ENCODE data around the gene SDCBP2. TPM values are rescaled to one million over a fixed set of nuclear protein-coding genes. Genes with fewer than 3 reads are reported as not detected.

The SDCBP2 gene
- total and polyA plus RNA-seq, 7 experiments from 2014 or later, result 1.0 to 3.6 (median 1.4) TPM

- H3K4me3 Mint-ChIP-seq, result peak overlapping the region in 1 of 10 donors; percentile 12
- H3K4me1 Mint-ChIP-seq, result peaks cover 0 to 19% (median 0%) of the 10 kb centered on the region in 7 donors
- Histone ChIP-seq H3K36me3 (ENCODE audit: control insufficient read depth in 2 of 3, insufficient read depth in 3 of 3, low read length in 3 of 3) (peaks cover 0 to 3% (median 0%) of the 10 kb centered on the region in 3 experiments), H3K27ac (ENCODE audit: low read depth, low read length) (peak overlapping the region; percentile 97), H3K4me3 (ENCODE audit: low read length) (no peak overlapping the region), H3K27me3 (ENCODE audit: control insufficient read depth in 2 of 2, insufficient read depth in 2 of 2, low read length in 2 of 2) (no peaks in the 10 kb centered on the region), H3K4me1 (ENCODE audit: control insufficient read depth in 2 of 2, insufficient read depth in 2 of 2, low read length in 2 of 2) (peaks cover 18 to 21% of the 10 kb centered on the region in 2 donors), H3K9me3 (ENCODE audit: control insufficient read depth in 2 of 3, low read length in 3 of 3) (no peaks in the 10 kb centered on the region)
- ChIA-PET POLR2A (no interaction called here), CTCF (no interaction called here)
- DNase-seq, result peak in 1 of 9 donors; percentile 15
- no peak for ATAC-seq
- H3K36me3 Mint-ChIP-seq, result peaks cover 0 to 10% (median 0%) of the 10 kb centered on the region in 5 donors
- H3K27ac Mint-ChIP-seq, result peak overlapping the region in 3 of 9 donors; percentile 28 to 73 (median 68)
- no peaks in the 10 kb centered on the region for H3K27me3 Mint-ChIP-seq
- intact Hi-C loops (cut with micrococcal nuclease), result loop anchor here in 1 of 2 donors (2.0 kb wide), 1 partner anchor 57 kb away; the partner anchor contains the start of gene SNPH
- H3K9me3 Mint-ChIP-seq, result peaks cover 0 to 4% (median 0%) of the 10 kb centered on the region in 11 donors
Measured at GRCh38 chr20:1323830-1324597, 4.9 kb downstream of the SDCBP2 start.

- H3K4me3 ChIP-seq (ENCODE audit: low read length), result no peak overlapping the region
- H3K4me1 Mint-ChIP-seq, result peaks cover 0 to 13% (median 0%) of the 10 kb centered on the region in 7 donors
- H3K27me3 ChIP-seq (ENCODE audit: control insufficient read depth in 2 of 2, insufficient read depth in 2 of 2, low read length in 2 of 2), result no peaks in the 10 kb centered on the region
- H3K4me1 ChIP-seq (ENCODE audit: control insufficient read depth in 2 of 2, insufficient read depth in 2 of 2, low read length in 2 of 2), result peaks cover 18 to 21% of the 10 kb centered on the region in 2 donors
- intact Hi-C loops (cut with micrococcal nuclease), result no loop called here
- peak overlapping the region in 8 of 9 donors; percentile 10 to 84 (median 50) for H3K27ac Mint-ChIP-seq
- POLR2A ChIA-PET, result no interaction called here
- peaks cover 0 to 10% (median 0%) of the 10 kb centered on the region in 5 donors for H3K36me3 Mint-ChIP-seq
- no peak for ATAC-seq
- H3K27ac ChIP-seq (ENCODE audit: low read depth, low read length), result no peak overlapping the region
- peak in 1 of 9 donors; percentile 13 for DNase-seq
- no peak overlapping the region for H3K4me3 Mint-ChIP-seq
- no peaks in the 10 kb centered on the region for H3K27me3 Mint-ChIP-seq
- peaks cover 0 to 4% (median 0%) of the 10 kb centered on the region in 11 donors for H3K9me3 Mint-ChIP-seq
- peaks cover 0 to 2% (median 0%) of the 10 kb centered on the region in 3 experiments for H3K36me3 ChIP-seq (ENCODE audit: control insufficient read depth in 2 of 3, insufficient read depth in 3 of 3, low read length in 3 of 3)
- CTCF ChIA-PET, result no interaction called here
- no peaks in the 10 kb centered on the region for H3K9me3 ChIP-seq (ENCODE audit: control insufficient read depth in 2 of 3, low read length in 3 of 3)
Measured at GRCh38 chr20:1323256-1323655, 5.7 kb downstream of the SDCBP2 start.

- ATAC-seq, result no peak
- H3K36me3 ChIP-seq (ENCODE audit: control insufficient read depth in 2 of 3, insufficient read depth in 3 of 3, low read length in 3 of 3), result no peaks in the 10 kb centered on the region
- H3K4me1 Mint-ChIP-seq, result peaks cover 0 to 17% (median 5%) of the 10 kb centered on the region in 7 donors
Measured at GRCh38 chr20:1322511-1323245, 6.3 kb downstream of the SDCBP2 start.

GRCh38 chr20:1321654-1321939 lies 7.3 kb downstream of the SDCBP2 start:
- Histone ChIP-seq H3K36me3 (ENCODE audit: control insufficient read depth in 2 of 3, insufficient read depth in 3 of 3, low read length in 3 of 3) (no peaks in the 10 kb centered on the region), H3K9me3 (ENCODE audit: control insufficient read depth in 2 of 3, low read length in 3 of 3) (no peaks in the 10 kb centered on the region), H3K27ac (ENCODE audit: low read depth, low read length) (no peak overlapping the region), H3K27me3 (ENCODE audit: control insufficient read depth in 2 of 2, insufficient read depth in 2 of 2, low read length in 2 of 2) (no peaks in the 10 kb centered on the region), H3K4me3 (ENCODE audit: low read length) (no peak overlapping the region), H3K4me1 (ENCODE audit: control insufficient read depth in 2 of 2, insufficient read depth in 2 of 2, low read length in 2 of 2) (peaks cover 16 to 17% of the 10 kb centered on the region in 2 donors)
- ATAC-seq (no peak), DNase-seq (no peak)
- Mint-ChIP-seq H3K4me1 (peaks cover 0 to 24% (median 0%) of the 10 kb centered on the region in 7 donors), H3K27me3 (no peaks in the 10 kb centered on the region), H3K4me3 (no peak overlapping the region), H3K9me3 (peaks cover 0 to 4% (median 0%) of the 10 kb centered on the region in 11 donors), H3K36me3 (peaks cover 0 to 12% (median 0%) of the 10 kb centered on the region in 5 donors), H3K27ac (peak overlapping the region in 3 of 9 donors; percentile 26 to 78 (median 68))
- POLR2A ChIA-PET, result interaction anchor here (0.7 to 0.9 kb wide), 2 partner anchors 70 to 144 kb away, joined by 3 to 4 read pairs; no protein-coding TSS in a partner anchor
- intact Hi-C loops (cut with micrococcal nuclease), result no loop called here
- CTCF ChIA-PET, result interaction anchor here (0.6 to 1.4 kb wide), 4 partner anchors 9 to 129 kb away, joined by 3 to 4 read pairs (median 3); no protein-coding TSS in a partner anchor

More at GRCh38 chr20:1322511-1323245, 6.3 kb downstream of the SDCBP2 start:
- Mint-ChIP-seq H3K36me3 (peaks cover 0 to 10% (median 0%) of the 10 kb centered on the region in 5 donors), H3K27ac (peak overlapping the region in 7 of 9 donors; percentile 10 to 84 (median 52)), H3K27me3 (no peaks in the 10 kb centered on the region), H3K9me3 (peaks cover 0 to 4% (median 0%) of the 10 kb centered on the region in 11 donors), H3K4me3 (no peak overlapping the region)
- intact Hi-C loops (cut with micrococcal nuclease), result no loop called here
- ChIA-PET POLR2A (no interaction called here), CTCF (interaction anchor here (1.4 kb wide), 1 partner anchor 116 kb away, joined by 4 read pairs; no protein-coding TSS in a partner anchor)
- no peaks in the 10 kb centered on the region for H3K9me3 ChIP-seq (ENCODE audit: control insufficient read depth in 2 of 3, low read length in 3 of 3)
- H3K4me1 ChIP-seq (ENCODE audit: control insufficient read depth in 2 of 2, insufficient read depth in 2 of 2, low read length in 2 of 2), result peaks cover 18 to 21% of the 10 kb centered on the region in 2 donors
- DNase-seq, result no peak
- H3K27me3 ChIP-seq (ENCODE audit: control insufficient read depth in 2 of 2, insufficient read depth in 2 of 2, low read length in 2 of 2), result no peaks in the 10 kb centered on the region
- H3K27ac ChIP-seq (ENCODE audit: low read depth, low read length), result no peak overlapping the region
- no peak overlapping the region for H3K4me3 ChIP-seq (ENCODE audit: low read length)

- intact Hi-C loops (cut with micrococcal nuclease), result no loop called here
- H3K36me3 ChIP-seq (ENCODE audit: control insufficient read depth in 2 of 3, insufficient read depth in 3 of 3, low read length in 3 of 3), result no peaks in the 10 kb centered on the region
- H3K27ac ChIP-seq (ENCODE audit: low read depth, low read length), result no peak overlapping the region
- H3K36me3 Mint-ChIP-seq, result peaks cover 0 to 12% (median 0%) of the 10 kb centered on the region in 5 donors
- H3K4me1 Mint-ChIP-seq, result peaks cover 0 to 24% (median 0%) of the 10 kb centered on the region in 7 donors
- H3K4me1 ChIP-seq (ENCODE audit: control insufficient read depth in 2 of 2, insufficient read depth in 2 of 2, low read length in 2 of 2), result peaks cover 11% of the 10 kb centered on the region in 2 donors
- H3K9me3 ChIP-seq (ENCODE audit: control insufficient read depth in 2 of 3, low read length in 3 of 3), result no peaks in the 10 kb centered on the region
- peaks cover 0 to 4% (median 0%) of the 10 kb centered on the region in 11 donors for H3K9me3 Mint-ChIP-seq
- H3K27ac Mint-ChIP-seq, result peak overlapping the region in 2 of 9 donors; percentile 49 to 55
- ChIA-PET CTCF (interaction anchor here (0.6 to 0.9 kb wide), 2 partner anchors 8 to 129 kb away, joined by 3 read pairs; no protein-coding TSS in a partner anchor), POLR2A (interaction anchor here (0.9 kb wide), 1 partner anchor 71 kb away, joined by 4 read pairs; no protein-coding TSS in a partner anchor)
- H3K27me3 Mint-ChIP-seq, result no peaks in the 10 kb centered on the region
- H3K4me3 ChIP-seq (ENCODE audit: low read length), result no peak overlapping the region
- no peaks in the 10 kb centered on the region for H3K27me3 ChIP-seq (ENCODE audit: control insufficient read depth in 2 of 2, insufficient read depth in 2 of 2, low read length in 2 of 2)
- ATAC-seq (no peak), DNase-seq (no peak)
- no peak overlapping the region for H3K4me3 Mint-ChIP-seq
Measured at GRCh38 chr20:1320902-1321653, 7.9 kb downstream of the SDCBP2 start.

- ChIA-PET POLR2A (interaction anchor here (1.1 kb wide), 1 partner anchor 16 kb away, joined by 3 read pairs; no protein-coding TSS in a partner anchor), CTCF (no interaction called here)
- H3K4me3 Mint-ChIP-seq, result no peak overlapping the region
- H3K36me3 Mint-ChIP-seq, result peaks cover 0 to 12% (median 0%) of the 10 kb centered on the region in 5 donors
- peaks cover 0 to 24% (median 0%) of the 10 kb centered on the region in 7 donors for H3K4me1 Mint-ChIP-seq
- H3K27ac ChIP-seq (ENCODE audit: low read depth, low read length), result no peak overlapping the region
- no peak for ATAC-seq
- peak overlapping the region in 2 of 9 donors; percentile 56 to 57 for H3K27ac Mint-ChIP-seq
- peaks cover 6 to 7% of the 10 kb centered on the region in 2 donors for H3K4me1 ChIP-seq (ENCODE audit: control insufficient read depth in 2 of 2, insufficient read depth in 2 of 2, low read length in 2 of 2)
- no peaks in the 10 kb centered on the region for H3K36me3 ChIP-seq (ENCODE audit: control insufficient read depth in 2 of 3, insufficient read depth in 3 of 3, low read length in 3 of 3)
- intact Hi-C loops (cut with micrococcal nuclease), result no loop called here
- H3K27me3 Mint-ChIP-seq, result no peaks in the 10 kb centered on the region
- H3K4me3 ChIP-seq (ENCODE audit: low read length), result no peak overlapping the region
- H3K27me3 ChIP-seq (ENCODE audit: control insufficient read depth in 2 of 2, insufficient read depth in 2 of 2, low read length in 2 of 2), result no peaks in the 10 kb centered on the region
- H3K9me3 Mint-ChIP-seq, result peaks cover 0 to 4% (median 0%) of the 10 kb centered on the region in 11 donors
- H3K9me3 ChIP-seq (ENCODE audit: control insufficient read depth in 2 of 3, low read length in 3 of 3), result no peaks in the 10 kb centered on the region
- DNase-seq, result no peak
Measured at GRCh38 chr20:1320016-1320415, 8.9 kb downstream of the SDCBP2 start.
